Liver (tissue), 9 donors: Measurements from ENCODE around the gene EBF3. TPM values are rescaled to one million over a fixed set of nuclear protein-coding genes. Genes with fewer than 3 reads are reported as not detected.

Experiments
- DNase-seq: peaks from one replicate; pipeline ENCODE4 v3.0.0-alpha.2; 2017; ENCODE audit warnings: low spot score
- H3K27ac ChIP-seq, 2 donors: one replicate each; pipeline ENCODE4 v1.7.0; 2013; ENCODE audit warnings: inconsistent platforms in 2 of 2, low read length in 2 of 2, control low read depth in 1 of 2, low read depth in 1 of 2, mild to moderate bottlenecking in 1 of 2
- H3K27me3 ChIP-seq, 4 donors: one replicate each; pipeline versions ENCODE4 v1.6.1 to v1.7.0; 2013; ENCODE audit warnings: low read length in 3 of 4, inconsistent platforms in 1 of 4, mild to moderate bottlenecking in 1 of 4, moderate library complexity in 1 of 4; ENCODE audit not compliant: control insufficient read depth in 4 of 4, insufficient read depth in 4 of 4
- H3K36me3 ChIP-seq, 4 donors: one replicate each; pipeline versions ENCODE4 v1.6.1 to v1.7.0; 2013; ENCODE audit warnings: low read length in 3 of 4, mild to moderate bottlenecking in 3 of 4, low read depth in 1 of 4, moderate library complexity in 1 of 4; ENCODE audit not compliant: control insufficient read depth in 4 of 4, insufficient read depth in 3 of 4
- H3K4me1 ChIP-seq, 4 donors: one replicate each; pipeline versions ENCODE4 v1.6.1 to v1.7.0; 2013; ENCODE audit warnings: low read length in 3 of 4, mild to moderate bottlenecking in 3 of 4, moderate library complexity in 1 of 4; ENCODE audit not compliant: control insufficient read depth in 4 of 4, insufficient read depth in 4 of 4
- H3K4me3 ChIP-seq, 3 donors: one replicate each; pipeline versions ENCODE4 v1.6.1 to v1.7.0; 2013; ENCODE audit warnings: low read length in 3 of 3, control low read depth in 1 of 3, low read depth in 1 of 3, mild to moderate bottlenecking in 1 of 3
- H3K9ac ChIP-seq, 2 donors: one replicate each; pipeline ENCODE4 v1.7.0; 2013; ENCODE audit warnings: low read length in 2 of 2, mild to moderate bottlenecking in 2 of 2, moderate library complexity in 2 of 2, control low read depth in 1 of 2, low read depth in 1 of 2
- H3K9me3 ChIP-seq, 4 donors: one replicate each; pipeline versions ENCODE4 v1.6.1 to v1.7.0; 2013; ENCODE audit warnings: low read length in 3 of 4; ENCODE audit not compliant: control insufficient read depth in 4 of 4
- ATF3 ChIP-seq: IDR thresholded peaks from 2 replicates; pipeline ENCODE4 v1.6.1; 2016; ENCODE audit warnings: antibody characterized with exemption
- EGR1 ChIP-seq, 2 donors: IDR thresholded peaks; 2 replicates each; pipeline ENCODE4 v1.6.1; 2016 to 2018; ENCODE audit warnings: antibody characterized with exemption in 2 of 2, low read depth in 2 of 2
- FOXA2 ChIP-seq: IDR thresholded peaks from 2 replicates; pipeline ENCODE4 v1.6.1; 2016; ENCODE audit warnings: antibody characterized with exemption
- GABPA ChIP-seq, 2 donors: IDR thresholded peaks in 1 of 2; conservative IDR thresholded peaks in 1 of 2; 2 replicates each; pipeline ENCODE4 v1.6.1; 2016; ENCODE audit warnings: antibody characterized with exemption in 2 of 2, mild to moderate bottlenecking in 1 of 2, moderate library complexity in 1 of 2
- HNF4A ChIP-seq, 2 donors: conservative IDR thresholded peaks; 2 replicates each; pipeline ENCODE4 v1.6.1; 2016; ENCODE audit warnings: antibody characterized with exemption in 2 of 2, mild to moderate bottlenecking in 2 of 2
- RAD21 ChIP-seq, 2 donors: IDR thresholded peaks; 2 replicates each; pipeline ENCODE4 v1.6.1; 2016; ENCODE audit warnings: antibody characterized with exemption in 2 of 2, mild to moderate bottlenecking in 2 of 2
- REST ChIP-seq: IDR thresholded peaks from 2 replicates; pipeline ENCODE4 v1.6.1; 2016; ENCODE audit warnings: antibody characterized with exemption, mild to moderate bottlenecking
- RXRA ChIP-seq, 2 donors: IDR thresholded peaks; 2 replicates each; pipeline ENCODE4 v1.6.1; 2017 to 2018; ENCODE audit warnings: antibody characterized with exemption in 2 of 2, mild to moderate bottlenecking in 1 of 2
- SP1 ChIP-seq: IDR thresholded peaks from 2 replicates; pipeline ENCODE4 v1.6.1; 2018; ENCODE audit warnings: antibody characterized with exemption, mild to moderate bottlenecking
- WGBS: extraction: QIAGEN DNeasy Blood & Tissue Kit; methylation state at CpG from one replicate; pipeline ENCODE4 v1.1.7; 2013; 5-methylcytosine and 5-hydroxymethylcytosine counted together
- polyA plus RNA-seq, 2 donors: library from polyadenylated mRNA; stranded (reverse) in 1 of 2; unstranded in 1 of 2; fragments of 200-250 nt in 1 of 2; fragments of >200 nt in 1 of 2; fragmentation: Nextera tagmentation in 1 of 2; extraction: Ambion mirVana in 1 of 2; gene quantifications; one replicate each; pipeline versions ENCODE4 v1.2.1 to v1.2.3, GENCODE V29; 2013 to 2015
- total RNA-seq, 2 donors: library from RNA; depleted of rRNA; stranded (reverse); fragments of >200 nt; gene quantifications; one replicate each; pipeline ENCODE4 v1.2.3, GENCODE V29; 2014
- TF ChIP-seq, protein P1 (sequence below): fragments of 150-350 bp; IDR thresholded peaks from 2 replicates; pipeline ENCODE4 v1.5.1; 2017; ENCODE audit warnings: improper control_type of control experiment, low read depth, low read length; ENCODE audit not compliant: missing input control
- TF ChIP-seq, protein P2 (sequence below): IDR thresholded peaks from 2 replicates; pipeline ENCODE4 v1.6.1; 2016; ENCODE audit warnings: antibody characterized with exemption
- TF ChIP-seq, protein P3 (sequence below): IDR thresholded peaks from 2 replicates; pipeline ENCODE4 v1.6.1; 2016; ENCODE audit warnings: antibody characterized with exemption
- donor health status: healthy.
- donor health status: healthy.
- donor health status: healthy.
- donor health status: healthy.
- donor health status: healthy.

EBF3 gene
- total and polyA plus RNA-seq, 4 donors = 0.02 to 0.08 TPM; not detected in 2

DNA sequence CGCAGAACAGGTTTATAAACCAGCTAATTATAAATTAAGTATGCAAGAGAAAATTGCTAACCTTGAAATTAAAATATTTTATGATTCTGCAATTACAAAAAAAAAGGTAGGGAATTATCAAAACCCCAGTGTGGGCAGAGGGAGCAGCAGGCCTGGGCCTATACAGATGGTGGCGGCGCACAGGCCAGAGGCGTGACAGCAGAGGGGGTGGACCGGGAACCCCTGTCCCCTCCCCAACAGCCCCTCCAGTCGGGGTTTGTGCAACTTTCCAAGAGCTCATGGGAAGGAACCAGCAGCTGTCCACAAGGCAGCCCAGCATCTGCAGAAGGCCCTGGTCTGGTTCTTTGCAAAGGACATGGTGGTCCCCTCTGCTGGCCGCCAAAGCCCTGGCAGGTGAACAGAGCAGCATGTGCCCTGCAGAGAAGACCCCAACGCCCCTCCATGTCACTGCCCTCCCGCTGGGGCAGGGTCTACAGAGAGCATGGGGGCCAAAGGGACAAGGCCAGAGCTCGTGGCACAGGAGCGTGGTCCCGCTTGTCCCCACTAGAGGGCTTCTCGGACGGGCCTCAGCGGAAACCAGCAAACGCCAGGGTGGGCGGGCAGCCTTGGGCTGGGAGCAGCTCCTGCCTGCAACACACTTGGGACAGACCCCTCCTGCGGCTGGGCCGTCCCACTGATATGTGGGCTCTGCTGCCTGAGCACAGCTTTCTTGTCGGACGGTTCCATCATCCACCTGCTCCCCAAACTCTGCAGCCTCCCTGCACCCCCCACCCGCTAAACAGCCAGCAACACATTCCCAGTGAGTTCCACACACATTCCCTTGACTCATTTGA, 75.1 kb downstream of the EBF3 start:
- peak; percentile 59 for DNase-seq
- H3K27me3 ChIP-seq = no peaks in the 10 kb centered on the region
- TF ChIP-seq, protein P1, sequence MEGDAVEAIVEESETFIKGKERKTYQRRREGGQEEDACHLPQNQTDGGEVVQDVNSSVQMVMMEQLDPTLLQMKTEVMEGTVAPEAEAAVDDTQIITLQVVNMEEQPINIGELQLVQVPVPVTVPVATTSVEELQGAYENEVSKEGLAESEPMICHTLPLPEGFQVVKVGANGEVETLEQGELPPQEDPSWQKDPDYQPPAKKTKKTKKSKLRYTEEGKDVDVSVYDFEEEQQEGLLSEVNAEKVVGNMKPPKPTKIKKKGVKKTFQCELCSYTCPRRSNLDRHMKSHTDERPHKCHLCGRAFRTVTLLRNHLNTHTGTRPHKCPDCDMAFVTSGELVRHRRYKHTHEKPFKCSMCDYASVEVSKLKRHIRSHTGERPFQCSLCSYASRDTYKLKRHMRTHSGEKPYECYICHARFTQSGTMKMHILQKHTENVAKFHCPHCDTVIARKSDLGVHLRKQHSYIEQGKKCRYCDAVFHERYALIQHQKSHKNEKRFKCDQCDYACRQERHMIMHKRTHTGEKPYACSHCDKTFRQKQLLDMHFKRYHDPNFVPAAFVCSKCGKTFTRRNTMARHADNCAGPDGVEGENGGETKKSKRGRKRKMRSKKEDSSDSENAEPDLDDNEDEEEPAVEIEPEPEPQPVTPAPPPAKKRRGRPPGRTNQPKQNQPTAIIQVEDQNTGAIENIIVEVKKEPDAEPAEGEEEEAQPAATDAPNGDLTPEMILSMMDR = peak; percentile 42
- TF ChIP-seq RAD21 (IDR thresholded peaks at IDR 0.05) = peak in 1 of 2 donors; percentile 71
- TF ChIP-seq, protein P2, sequence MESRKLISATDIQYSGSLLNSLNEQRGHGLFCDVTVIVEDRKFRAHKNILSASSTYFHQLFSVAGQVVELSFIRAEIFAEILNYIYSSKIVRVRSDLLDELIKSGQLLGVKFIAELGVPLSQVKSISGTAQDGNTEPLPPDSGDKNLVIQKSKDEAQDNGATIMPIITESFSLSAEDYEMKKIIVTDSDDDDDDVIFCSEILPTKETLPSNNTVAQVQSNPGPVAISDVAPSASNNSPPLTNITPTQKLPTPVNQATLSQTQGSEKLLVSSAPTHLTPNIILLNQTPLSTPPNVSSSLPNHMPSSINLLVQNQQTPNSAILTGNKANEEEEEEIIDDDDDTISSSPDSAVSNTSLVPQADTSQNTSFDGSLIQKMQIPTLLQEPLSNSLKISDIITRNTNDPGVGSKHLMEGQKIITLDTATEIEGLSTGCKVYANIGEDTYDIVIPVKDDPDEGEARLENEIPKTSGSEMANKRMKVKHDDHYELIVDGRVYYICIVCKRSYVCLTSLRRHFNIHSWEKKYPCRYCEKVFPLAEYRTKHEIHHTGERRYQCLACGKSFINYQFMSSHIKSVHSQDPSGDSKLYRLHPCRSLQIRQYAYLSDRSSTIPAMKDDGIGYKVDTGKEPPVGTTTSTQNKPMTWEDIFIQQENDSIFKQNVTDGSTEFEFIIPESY = no peak

GRCh38 chr10:129887986-129888783, 75.9 kb downstream of the EBF3 start:
- TF ChIP-seq RXRA (IDR thresholded peaks at IDR 0.05) (no peak), GABPA (IDR thresholded peaks at IDR 0.05 in 1 of 2, conservative IDR thresholded peaks at IDR 0.05 in 1 of 2) (no peak)
- no peak overlapping the region for H3K27ac ChIP-seq
- H3K4me3 ChIP-seq = no peak overlapping the region
- 94% methylated on average over 35 of the region's 35 CpGs for WGBS
- no peaks in the 10 kb centered on the region for H3K27me3 ChIP-seq
- H3K36me3 ChIP-seq = no peaks in the 10 kb centered on the region
- no peak overlapping the region for H3K9ac ChIP-seq
- no peaks in the 10 kb centered on the region for H3K9me3 ChIP-seq
- DNase-seq = no peak
- H3K4me1 ChIP-seq = no peaks in the 10 kb centered on the region

More for the DNA sequence above, 75.1 kb downstream of the EBF3 start:
- Histone ChIP-seq H3K9me3 (no peaks in the 10 kb centered on the region), H3K36me3 (no peaks in the 10 kb centered on the region), H3K27ac (no peak overlapping the region), H3K4me3 (no peak overlapping the region), H3K9ac (no peak overlapping the region), H3K4me1 (peaks cover 0 to 3% (median 0%) of the 10 kb centered on the region in 4 donors)
- 47% methylated on average over 22 of the region's 22 CpGs for WGBS

DNA sequence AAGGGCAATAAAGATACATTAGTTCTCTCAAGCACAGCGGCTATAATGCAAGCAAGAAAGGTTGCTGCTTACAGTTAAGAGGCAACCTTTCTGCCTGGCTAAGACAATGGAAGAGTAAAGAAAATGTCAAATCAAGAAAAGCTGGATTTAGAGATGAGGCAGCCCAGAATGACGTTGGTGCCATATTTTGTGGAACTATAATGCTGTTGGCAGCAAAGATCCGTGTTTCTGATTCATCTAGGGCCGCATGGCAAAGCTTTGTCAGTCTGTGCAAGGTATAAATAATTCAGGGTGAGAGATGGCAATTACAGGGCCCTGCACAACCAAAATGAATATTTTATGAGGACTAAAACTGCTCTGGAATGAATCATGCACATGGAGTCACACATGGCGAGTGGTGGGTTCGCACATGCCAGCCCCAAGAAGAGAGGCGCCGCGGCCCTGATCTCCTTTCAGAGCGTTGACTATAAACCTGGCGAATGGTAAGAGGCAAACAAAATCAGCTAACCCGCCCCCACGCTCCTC, 76.6 kb downstream of the EBF3 start:
- Histone ChIP-seq H3K36me3 (no peaks in the 10 kb centered on the region), H3K27ac (no peak overlapping the region), H3K27me3 (no peaks in the 10 kb centered on the region), H3K4me3 (no peak overlapping the region), H3K4me1 (no peaks in the 10 kb centered on the region), H3K9me3 (no peaks in the 10 kb centered on the region), H3K9ac (no peak overlapping the region)
- DNase-seq = no peak
- 94% methylated on average over 13 of the region's 13 CpGs for WGBS
- no peak for TF ChIP-seq HNF4A (conservative IDR thresholded peaks at IDR 0.05)
- TF ChIP-seq EGR1 (IDR thresholded peaks at IDR 0.05; ENCODE audit: low read depth in 2 of 2) = no peak
- TF ChIP-seq, protein P2 = no peak
- TF ChIP-seq FOXA2 = no peak
- no peak for TF ChIP-seq SP1
- TF ChIP-seq REST = no peak
- TF ChIP-seq RAD21 (IDR thresholded peaks at IDR 0.05) = no peak
- no peak for TF ChIP-seq ATF3
- TF ChIP-seq, protein P3, sequence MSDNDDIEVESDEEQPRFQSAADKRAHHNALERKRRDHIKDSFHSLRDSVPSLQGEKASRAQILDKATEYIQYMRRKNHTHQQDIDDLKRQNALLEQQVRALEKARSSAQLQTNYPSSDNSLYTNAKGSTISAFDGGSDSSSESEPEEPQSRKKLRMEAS = no peak
